ENCODE data around the gene FGD6.

Gene FGD6

GRCh38 chr12:95184121-95184520, 33.1 kb downstream of the FGD6 start:
- no peak overlapping the region for H3K27ac Mint-ChIP-seq

GRCh38 chr12:95182868-95183415, 34.3 kb downstream of the FGD6 start:
- Mint-ChIP-seq H3K27ac (no peak overlapping the region), H3K4me3 (no peak overlapping the region), H3K36me3 (ENCODE audit: low read depth) (peaks cover 13% of the 10 kb centered on the region), H3K9me3 (no peaks in the 10 kb centered on the region), H3K4me1 (no peaks in the 10 kb centered on the region), H3K27me3 (ENCODE audit: low read depth) (no peaks in the 10 kb centered on the region)
- TF ChIP-seq CTCF (IDR thresholded peaks at IDR 0.05; ENCODE audit: unreplicated experiment in 3 of 3) = no peak

More at GRCh38 chr12:95184121-95184520, 33.1 kb downstream of the FGD6 start:
- H3K4me1 Mint-ChIP-seq = no peaks in the 10 kb centered on the region
- H3K4me3 Mint-ChIP-seq = no peak overlapping the region
- TF ChIP-seq CTCF (IDR thresholded peaks at IDR 0.05; ENCODE audit: unreplicated experiment in 3 of 3) = no peak
- H3K36me3 Mint-ChIP-seq (ENCODE audit: low read depth) = peaks cover 13% of the 10 kb centered on the region
- H3K9me3 Mint-ChIP-seq = no peaks in the 10 kb centered on the region
- H3K27me3 Mint-ChIP-seq (ENCODE audit: low read depth) = no peaks in the 10 kb centered on the region

- Mint-ChIP-seq H3K27ac (peak overlapping the region in 1 of 3 experiments; percentile 48), H3K9me3 (no peaks in the 10 kb centered on the region), H3K27me3 (ENCODE audit: low read depth) (no peaks in the 10 kb centered on the region), H3K4me3 (no peak overlapping the region), H3K4me1 (no peaks in the 10 kb centered on the region), H3K36me3 (ENCODE audit: low read depth) (peaks cover 9% of the 10 kb centered on the region)
- no peak for TF ChIP-seq CTCF (IDR thresholded peaks at IDR 0.05; ENCODE audit: unreplicated experiment in 3 of 3)
These were observed 36.2 kb downstream of the FGD6 start for GRCh38 chr12:95181103-95181502.

GRCh38 chr12:95179011-95179410, 38.3 kb downstream of the FGD6 start:
- no peaks in the 10 kb centered on the region for H3K9me3 Mint-ChIP-seq
- H3K27me3 Mint-ChIP-seq (ENCODE audit: low read depth) = no peaks in the 10 kb centered on the region
- peaks cover 5% of the 10 kb centered on the region for H3K4me1 Mint-ChIP-seq
- H3K4me3 Mint-ChIP-seq = no peak overlapping the region
- no peak for TF ChIP-seq CTCF (IDR thresholded peaks at IDR 0.05; ENCODE audit: unreplicated experiment in 3 of 3)
- H3K27ac Mint-ChIP-seq = no peak overlapping the region
- H3K36me3 Mint-ChIP-seq (ENCODE audit: low read depth) = peaks cover 1% of the 10 kb centered on the region

GRCh38 chr12:95178136-95178535, 39.1 kb downstream of the FGD6 start:
- H3K4me1 Mint-ChIP-seq = peaks cover 14% of the 10 kb centered on the region
- no peak overlapping the region for H3K4me3 Mint-ChIP-seq
- H3K9me3 Mint-ChIP-seq = no peaks in the 10 kb centered on the region
- H3K36me3 Mint-ChIP-seq (ENCODE audit: low read depth) = peaks cover 5% of the 10 kb centered on the region
- no peak for TF ChIP-seq CTCF (IDR thresholded peaks at IDR 0.05; ENCODE audit: unreplicated experiment in 3 of 3)
- no peaks in the 10 kb centered on the region for H3K27me3 Mint-ChIP-seq (ENCODE audit: low read depth)
- no peak overlapping the region for H3K27ac Mint-ChIP-seq

GRCh38 chr12:95177201-95177768, 40.0 kb downstream of the FGD6 start:
- Mint-ChIP-seq H3K27ac (no peak overlapping the region), H3K36me3 (ENCODE audit: low read depth) (peaks cover 9% of the 10 kb centered on the region)
- no peak for TF ChIP-seq CTCF (IDR thresholded peaks at IDR 0.05; ENCODE audit: unreplicated experiment in 3 of 3)

More at GRCh38 chr12:95177201-95177768, 40.0 kb downstream of the FGD6 start:
- H3K4me3 Mint-ChIP-seq = no peak overlapping the region
- no peaks in the 10 kb centered on the region for H3K27me3 Mint-ChIP-seq (ENCODE audit: low read depth)
- no peaks in the 10 kb centered on the region for H3K9me3 Mint-ChIP-seq
- peaks cover 22% of the 10 kb centered on the region for H3K4me1 Mint-ChIP-seq

All from nephron (organoid).